GM20431 (cell line): ENCODE results near the gene BRCA2.

Experiments used
- in situ Hi-C: fragments of 300-500 bp; cut with MseI, MboI; formaldehyde crosslinking; loops from one replicate; pipeline ENCODE4 v1.15.0; 2020; ENCODE audit warnings: low sequenced_read_pairs; ENCODE audit not compliant: unreplicated experiment

The BRCA2 gene

GRCh38 chr13:32426990-32427851 lies 111.9 kb downstream of the BRCA2 start:
- in situ Hi-C loops = no loop called here

- in situ Hi-C loops = no loop called here
Observed at GRCh38 chr13:32427852-32428580, 112.7 kb downstream of the BRCA2 start, which contains the start of gene N4BP2L1. Gene N4BP2L1 (minus strand): TSS chr13:32428130. CDS start chr13:32428082, 48 bp downstream.

- in situ Hi-C loops = no loop called here
Observed at GRCh38 chr13:32428581-32429432, 113.5 kb downstream of the BRCA2 start.

- in situ Hi-C loops = no loop called here
Observed at GRCh38 chr13:32429433-32429909, 114.2 kb downstream of the BRCA2 start.

GRCh38 chr13:32430018-32430747 lies 114.9 kb downstream of the BRCA2 start:
- in situ Hi-C loops = no loop called here

- in situ Hi-C loops = no loop called here
Observed at GRCh38 chr13:32431361-32431760, 116.1 kb downstream of the BRCA2 start.

GRCh38 chr13:32432856-32433255 lies 117.5 kb downstream of the BRCA2 start:
- in situ Hi-C loops = no loop called here

- in situ Hi-C loops = no loop called here
Observed at GRCh38 chr13:32438871-32439270, 123.6 kb downstream of the BRCA2 start.

- in situ Hi-C loops = no loop called here
Observed at GRCh38 chr13:32443111-32443510, 127.8 kb downstream of the BRCA2 start.

GRCh38 chr13:32445461-32445860 lies 130.2 kb downstream of the BRCA2 start:
- in situ Hi-C loops = no loop called here

GRCh38 chr13:32446220-32446619 lies 130.9 kb downstream of the BRCA2 start:
- in situ Hi-C loops = no loop called here

GRCh38 chr13:32446773-32447465 lies 131.6 kb downstream of the BRCA2 start:
- in situ Hi-C loops = no loop called here

- in situ Hi-C loops = no loop called here
Observed at GRCh38 chr13:32447894-32448623, 132.8 kb downstream of the BRCA2 start.

- in situ Hi-C loops = no loop called here
Observed at GRCh38 chr13:32448972-32449371, 133.7 kb downstream of the BRCA2 start.
